Breast epithelium (tissue), 4 donors: ENCODE results near the gene LDLR. TPM values are rescaled to one million over a fixed set of nuclear protein-coding genes. Genes with fewer than 3 reads are reported as not detected.

Experiments used
- DNase-seq, 2 donors: peaks; one replicate each; pipeline ENCODE4 v3.0.0-alpha.2; 2019; ENCODE audit warnings: low spot score in 2 of 2
- H3K27ac ChIP-seq, 2 donors: fragments of 200-600 bp; sonication (generic) in 1 of 2; one replicate each; pipeline ENCODE4 v1.5.1; 2016 to 2019; ENCODE audit warnings: mild to moderate bottlenecking in 1 of 2
- H3K27me3 ChIP-seq, 2 donors: fragments of 200-600 bp; sonication (generic) in 1 of 2; one replicate each; pipeline versions ENCODE4 v1.5.1 to v1.6.0; 2017 to 2019; ENCODE audit warnings: control low read depth in 1 of 2, mild to moderate bottlenecking in 1 of 2
- H3K36me3 ChIP-seq: fragments of 200-600 bp; one replicate; pipeline ENCODE4 v1.5.1; 2019
- H3K4me1 ChIP-seq, 2 donors: fragments of 200-600 bp; sonication (generic); one replicate each; pipeline ENCODE4 v1.5.1; 2016 to 2019; ENCODE audit warnings: control low read depth in 1 of 2
- H3K4me3 ChIP-seq, 3 donors: fragments of 200-600 bp; sonication (generic); 1 replicate in 2 of 3; 2 replicates in 1 of 3; pipeline ENCODE4 v1.5.1; 2016 to 2019; ENCODE audit warnings: mild to moderate bottlenecking in 3 of 3, moderate library complexity in 2 of 3
- H3K9me3 ChIP-seq, 2 donors: fragments of 200-600 bp; sonication (generic) in 1 of 2; one replicate each; pipeline ENCODE4 v1.5.1; 2016 to 2019; ENCODE audit warnings: control low read depth in 1 of 2
- CTCF ChIP-seq, 3 donors: fragments of 450-650 bp; IDR thresholded peaks; one replicate each; pipeline ENCODE4 v1.5.1; 2016 to 2017; ENCODE audit warnings: antibody characterized with exemption in 3 of 3, mild to moderate bottlenecking in 3 of 3, moderate library complexity in 3 of 3
- POLR2A ChIP-seq: fragments of 450-650 bp; IDR thresholded peaks from one replicate; pipeline ENCODE4 v1.6.1; 2016; ENCODE audit warnings: antibody characterized with exemption, mild to moderate bottlenecking, moderate library complexity
- POLR2AphosphoS5 ChIP-seq, 3 donors: sonication (generic); formaldehyde crosslinking; IDR thresholded peaks; one replicate each; pipeline ENCODE4 v1.6.1; 2017; ENCODE audit warnings: antibody characterized with exemption in 3 of 3
- intact Hi-C: fragments of 100-400 bp; cut with DNase I; formaldehyde crosslinking; loops from one replicate; pipeline ENCODE4 v1.15.1; 2023; ENCODE audit warnings: low total_unique reads
- total RNA-seq, 3 donors: library from RNA; depleted of rRNA; stranded (reverse); fragments of >200 nt; gene quantifications; one replicate each; pipeline ENCODE4 v1.1.0, GENCODE V29; 2016

The LDLR gene
- total RNA-seq, 3 donors from 2014 or later: 12.6 to 47.4 (median 45.6) TPM

- no peaks in the 10 kb centered on the region for H3K27me3 ChIP-seq
- peak overlapping the region; percentile 14 to 55 (median 28) for H3K4me3 ChIP-seq
- H3K36me3 ChIP-seq: no peaks in the 10 kb centered on the region
- TF ChIP-seq CTCF (IDR thresholded peaks at IDR 0.05): no peak
- peak; percentile 29 to 79 (median 44) for TF ChIP-seq POLR2AphosphoS5 (IDR thresholded peaks at IDR 0.05)
- no peak for TF ChIP-seq POLR2A
- H3K4me1 ChIP-seq: peaks cover 25 to 41% of the 10 kb centered on the region in 2 donors
- peak overlapping the region; percentile 98 for H3K27ac ChIP-seq
- DNase-seq: peak; percentile 81 to 95
- no peaks in the 10 kb centered on the region for H3K9me3 ChIP-seq
- intact Hi-C loops: no loop called here
These were observed 53.4 kb downstream of the LDLR start for GRCh38 chr19:11142528-11143171.

GRCh38 chr19:11145536-11145924, 56.3 kb downstream of the LDLR start:
- Histone ChIP-seq H3K27me3 (no peaks in the 10 kb centered on the region), H3K4me3 (no peak overlapping the region), H3K4me1 (peaks cover 13 to 19% of the 10 kb centered on the region in 2 donors), H3K27ac (peak overlapping the region in 1 of 2 donors; percentile 36), H3K36me3 (no peaks in the 10 kb centered on the region), H3K9me3 (no peaks in the 10 kb centered on the region)
- no peak for TF ChIP-seq POLR2AphosphoS5 (IDR thresholded peaks at IDR 0.05)
- no peak for TF ChIP-seq CTCF (IDR thresholded peaks at IDR 0.05)
- no peak for TF ChIP-seq POLR2A
- intact Hi-C loops: loop anchor here (5.0 kb wide), 1 partner anchor 967 kb away; no protein-coding TSS in a partner anchor
- DNase-seq: no peak

GRCh38 chr19:11148001-11148400, 58.7 kb downstream of the LDLR start:
- Histone ChIP-seq H3K4me1 (peaks cover 4 to 11% of the 10 kb centered on the region in 2 donors), H3K9me3 (no peaks in the 10 kb centered on the region), H3K27ac (no peak overlapping the region), H3K27me3 (no peaks in the 10 kb centered on the region), H3K4me3 (no peak overlapping the region), H3K36me3 (no peaks in the 10 kb centered on the region)
- intact Hi-C loops: loop anchor here (5.0 kb wide), 1 partner anchor 964 kb away; no protein-coding TSS in a partner anchor
- TF ChIP-seq POLR2A (no peak), CTCF (IDR thresholded peaks at IDR 0.05) (no peak), POLR2AphosphoS5 (IDR thresholded peaks at IDR 0.05) (no peak)
- no peak for DNase-seq

GRCh38 chr19:11151181-11151580, 61.9 kb downstream of the LDLR start:
- no peak for DNase-seq
- intact Hi-C loops: no loop called here
- Histone ChIP-seq H3K27ac (peak overlapping the region; percentile 68 to 85), H3K4me1 (peaks cover 0 to 17% of the 10 kb centered on the region in 2 donors), H3K9me3 (no peaks in the 10 kb centered on the region), H3K4me3 (no peak overlapping the region), H3K27me3 (no peaks in the 10 kb centered on the region), H3K36me3 (no peaks in the 10 kb centered on the region)
- TF ChIP-seq POLR2AphosphoS5 (IDR thresholded peaks at IDR 0.05): no peak
- TF ChIP-seq POLR2A: no peak
- no peak for TF ChIP-seq CTCF (IDR thresholded peaks at IDR 0.05)

GRCh38 chr19:11152318-11153062, 63.2 kb downstream of the LDLR start:
- Histone ChIP-seq H3K36me3 (no peaks in the 10 kb centered on the region), H3K27me3 (no peaks in the 10 kb centered on the region), H3K27ac (peak overlapping the region; percentile 85 to 86), H3K4me3 (no peak overlapping the region), H3K4me1 (peaks cover 0 to 21% of the 10 kb centered on the region in 2 donors), H3K9me3 (no peaks in the 10 kb centered on the region)
- no peak for TF ChIP-seq CTCF (IDR thresholded peaks at IDR 0.05)
- TF ChIP-seq POLR2AphosphoS5 (IDR thresholded peaks at IDR 0.05): peak; percentile 62 to 77 (median 64)
- peak; percentile 70 to 84 for DNase-seq
- intact Hi-C loops: no loop called here
